NCI-H510A treated with DMSO at 0.1 percent for 48 hours (cell line): ENCODE measurements around the gene OR56A5.

ENCODE experiments used
- DNase-seq: peaks from one replicate; lab custom pipeline; 2025; lab: John Stamatoyannopoulos, UW

The OR56A5 gene

DNA sequence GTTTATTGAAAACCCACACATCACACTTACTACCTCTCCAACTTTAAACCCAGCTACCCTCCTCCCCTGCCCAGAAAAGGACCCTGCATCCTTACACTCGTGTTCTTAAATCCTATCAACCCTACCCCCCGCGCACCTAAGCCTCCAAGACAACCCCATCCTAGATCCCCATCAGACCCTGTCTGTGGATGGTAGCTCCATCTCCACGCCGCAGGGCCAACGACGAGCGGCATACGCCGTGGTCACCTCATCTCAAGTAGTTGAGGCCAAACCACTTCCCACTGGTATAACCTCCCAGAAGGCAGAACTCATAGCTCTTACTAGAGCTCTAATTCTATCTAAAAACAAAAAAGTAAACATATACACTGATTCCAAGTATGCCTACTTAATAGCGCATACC is 35.6 kb downstream of the OR56A5 start:
- DNase-seq: no peak

DNA sequence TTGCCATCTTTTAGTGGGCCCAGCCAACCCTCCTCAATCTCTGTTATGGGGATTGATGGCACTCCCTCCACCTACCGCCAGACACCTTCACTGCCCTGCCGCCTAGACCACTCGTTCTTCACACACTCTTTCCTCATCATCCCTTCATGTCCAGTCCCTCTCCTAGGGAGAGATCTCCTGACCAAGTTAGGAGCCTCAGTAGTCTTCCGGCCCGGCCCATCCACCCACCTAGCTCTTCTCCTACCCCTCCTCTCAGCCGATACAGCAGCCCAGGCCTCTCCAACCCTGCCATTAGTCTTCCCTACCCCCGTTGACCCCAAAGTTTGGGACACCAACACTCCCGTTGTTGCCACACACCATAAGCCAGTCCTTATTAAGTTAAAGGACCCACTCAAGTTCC is 37.2 kb downstream of the OR56A5 start:
- no peak for DNase-seq

DNA sequence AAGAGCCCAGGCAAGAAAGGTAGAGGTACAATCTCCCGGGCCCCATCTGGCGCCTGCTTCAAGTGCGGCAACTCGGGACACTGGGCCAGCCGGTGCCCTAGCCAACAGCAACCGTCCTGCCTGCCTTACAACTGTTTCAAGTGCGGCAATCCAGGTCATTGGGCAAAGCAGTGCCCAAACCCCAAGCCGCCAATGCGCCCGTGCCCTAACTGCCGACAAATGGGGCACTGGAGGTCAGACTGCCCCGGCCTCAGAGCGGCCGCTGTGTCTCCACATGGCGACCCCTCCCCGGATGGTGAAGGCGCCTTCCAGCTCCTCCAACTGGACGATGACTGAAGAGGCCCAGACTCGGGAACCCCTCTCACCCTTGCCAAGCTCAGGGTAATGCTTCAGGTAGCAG is 37.7 kb downstream of the OR56A5 start:
- DNase-seq: no peak

DNA sequence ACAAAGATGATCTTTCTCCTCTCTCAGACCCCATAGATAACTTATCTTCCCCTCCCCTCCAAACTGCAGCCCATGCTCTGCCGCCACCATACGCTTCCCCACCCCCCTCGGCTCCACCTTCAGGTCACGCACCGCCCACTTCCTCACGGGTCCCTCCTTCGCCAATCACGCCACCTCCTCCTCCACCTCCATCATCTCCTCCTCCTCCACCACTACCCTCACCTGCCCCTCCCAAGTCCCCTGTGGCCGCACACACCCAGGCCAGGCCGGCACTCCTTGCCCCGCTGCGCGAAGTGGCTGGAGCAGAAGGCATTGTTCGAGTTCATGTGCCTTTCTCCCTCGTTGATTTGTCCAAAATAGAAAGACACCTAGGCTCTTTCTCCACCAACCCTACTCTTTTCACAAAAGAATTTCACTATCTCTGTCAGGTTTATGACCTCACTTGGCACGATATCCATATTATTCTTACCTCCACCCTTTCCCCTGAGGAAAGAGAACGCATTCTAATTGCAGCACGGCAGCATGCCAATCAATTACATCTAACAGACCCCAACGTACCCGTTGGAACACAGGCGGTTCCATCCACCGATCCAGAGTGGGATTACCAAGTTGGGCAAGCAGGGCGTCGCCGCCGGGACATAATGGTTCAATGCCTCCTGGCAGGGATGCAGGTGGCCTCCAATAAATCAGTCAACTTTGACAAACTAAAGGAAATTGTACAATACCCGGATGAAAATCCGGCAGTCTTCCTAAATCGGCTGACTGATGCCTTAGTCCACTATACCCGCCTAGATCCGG is 38.5 kb downstream of the OR56A5 start:
- no peak for DNase-seq

DNA sequence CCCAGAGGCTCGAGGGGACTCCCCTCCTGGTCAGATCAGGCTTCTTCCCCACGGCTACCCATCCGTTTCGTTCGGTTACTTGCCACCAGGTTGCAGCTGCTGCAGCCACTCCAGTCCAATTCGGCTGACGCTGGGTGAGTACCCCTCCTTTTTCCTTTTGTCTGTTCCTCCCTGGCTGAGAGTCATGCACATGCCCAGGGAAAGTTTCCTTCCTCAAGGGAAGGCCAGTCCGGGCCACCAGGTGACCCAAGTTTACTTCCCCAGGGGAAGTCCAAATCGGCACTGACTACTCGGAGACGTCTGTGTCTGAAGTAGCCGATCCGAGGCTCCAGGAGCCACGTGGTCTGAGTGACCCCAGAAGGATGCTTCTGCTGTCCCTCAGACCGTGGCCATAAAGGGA is 39.5 kb downstream of the OR56A5 start:
- no peak for DNase-seq

DNA sequence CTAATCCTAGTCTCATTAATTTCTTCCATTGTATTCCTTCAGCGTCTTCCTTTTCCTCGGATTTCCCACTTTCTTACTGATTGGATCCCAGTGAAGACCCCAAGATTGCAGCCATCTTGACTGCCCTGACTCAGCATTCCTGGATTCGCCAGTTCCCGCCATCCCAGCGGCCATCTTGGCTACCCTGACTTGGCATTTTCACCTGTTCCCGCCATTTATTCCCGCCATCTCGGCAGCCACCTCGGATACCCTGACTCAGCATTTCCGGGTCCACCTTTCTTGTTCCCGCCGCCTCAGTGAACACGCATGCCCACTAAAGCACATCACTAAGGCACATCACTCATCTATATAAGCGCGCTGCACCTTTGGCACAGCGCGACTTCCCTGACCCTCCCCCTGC is 40.0 kb downstream of the OR56A5 start:
- DNase-seq: no peak

DNA sequence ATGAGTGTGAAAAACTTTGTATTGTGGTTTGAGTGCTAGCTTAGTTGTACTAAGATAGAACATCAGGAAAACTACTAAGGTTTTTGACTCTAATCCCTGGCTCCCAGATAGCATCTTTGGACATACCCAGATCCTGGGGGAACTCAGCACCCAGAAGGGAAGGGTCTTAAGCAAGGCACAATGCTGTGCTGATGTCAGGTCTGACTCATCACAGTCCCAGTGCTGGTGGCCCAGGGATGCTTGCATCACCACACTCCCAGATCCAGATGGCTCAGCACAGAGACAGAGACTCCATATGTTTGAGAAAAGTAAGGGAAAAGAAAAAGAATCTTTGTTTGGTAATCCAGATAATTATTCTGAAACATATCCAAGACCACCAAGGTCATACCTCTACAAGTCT is 44.5 kb downstream of the OR56A5 start:
- DNase-seq: no peak

DNA sequence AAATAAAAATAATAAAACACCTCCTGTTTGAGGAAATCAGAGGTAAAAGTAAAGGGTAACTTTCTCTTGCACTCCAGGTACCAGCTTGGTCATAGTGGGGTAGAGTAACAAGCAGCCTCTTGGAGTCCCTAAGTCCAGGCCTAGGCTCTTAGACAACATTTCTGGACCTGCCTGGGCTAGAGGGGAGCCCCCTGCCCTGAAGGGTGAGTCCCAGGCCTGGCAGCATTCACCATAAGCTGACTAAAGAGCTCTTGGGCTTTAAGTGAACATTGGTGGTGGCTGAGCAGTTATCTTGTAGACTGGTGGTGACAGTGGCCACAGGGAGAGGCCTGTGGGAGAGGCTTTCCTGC is 44.9 kb downstream of the OR56A5 start:
- no peak for DNase-seq

DNA sequence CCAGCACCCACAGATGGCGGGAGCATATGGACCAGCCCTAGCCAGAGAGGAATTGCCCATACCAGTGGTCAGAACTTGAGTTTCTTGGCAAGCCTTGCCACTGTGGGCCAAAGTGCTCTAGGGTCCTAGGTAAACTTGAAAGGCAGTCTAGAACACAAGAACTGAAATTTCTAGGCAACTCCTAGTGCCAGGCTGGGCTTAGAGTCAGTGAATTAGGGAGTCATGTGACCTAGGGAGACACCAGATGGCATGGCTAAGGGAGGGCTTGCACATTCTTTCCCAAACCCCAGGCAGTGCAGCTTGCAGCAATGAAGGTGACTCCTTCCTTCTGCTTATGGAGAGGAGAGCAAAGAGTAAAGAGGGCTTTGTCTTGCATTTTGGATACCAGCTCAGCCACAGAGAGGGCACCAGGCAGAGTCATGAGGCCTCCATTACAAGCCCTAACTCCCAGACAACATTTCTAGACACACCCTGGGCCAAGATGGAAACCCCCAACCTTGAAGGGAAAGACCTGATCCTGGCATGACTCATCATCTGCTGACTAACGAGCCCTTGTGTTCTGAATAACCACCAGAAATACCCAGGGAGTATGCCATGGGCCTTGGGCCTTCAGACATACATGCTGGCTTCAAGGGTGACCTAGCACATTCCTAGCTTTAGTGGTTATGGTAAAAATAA is 45.4 kb downstream of the OR56A5 start:
- DNase-seq: no peak
